Measurements from ENCODE around the gene CAPRIN1.

The CAPRIN1 gene

GRCh38 chr11:34146866-34147265 lies 95.3 kb downstream of the CAPRIN1 start:
- no peak for DNase-seq

- DNase-seq, result no peak
These were observed 96.0 kb downstream of the CAPRIN1 start for GRCh38 chr11:34147581-34147980.

- DNase-seq, result no peak
These were observed 97.1 kb downstream of the CAPRIN1 start for GRCh38 chr11:34148504-34149165.

- no peak for DNase-seq
These were observed 97.7 kb downstream of the CAPRIN1 start for GRCh38 chr11:34149274-34149673.

GRCh38 chr11:34149786-34150185 lies 98.3 kb downstream of the CAPRIN1 start:
- no peak for DNase-seq

GRCh38 chr11:34150494-34151151 lies 99.1 kb downstream of the CAPRIN1 start:
- no peak for DNase-seq
